ENCODE measurements around the gene SLC6A4.
"Not testable (repeated sequence)": the region's sequence is repeated elsewhere in the genome, so short reads cannot be mapped to it uniquely, and the experiment has no call there.

SLC6A4 gene

GRCh38 chr17:30153463-30153862 lies 82.0 kb downstream of the SLC6A4 start:
- Mint-ChIP-seq H3K27me3 (no peaks in the 10 kb centered on the region), H3K4me3 (no peak overlapping the region), H3K9me3 (no peaks in the 10 kb centered on the region), H3K27ac (no peak overlapping the region), H3K4me1 (peaks cover 25% of the 10 kb centered on the region), H3K36me3 (peaks cover 51% of the 10 kb centered on the region)
- no peak for ATAC-seq

- Mint-ChIP-seq H3K27me3 (no peaks in the 10 kb centered on the region), H3K36me3 (peaks cover 31% of the 10 kb centered on the region)
Observed at GRCh38 chr17:30151471-30151870, 84.0 kb downstream of the SLC6A4 start.

GRCh38 chr17:30148376-30148775 lies 87.1 kb downstream of the SLC6A4 start:
- Mint-ChIP-seq H3K36me3 (peaks cover 32% of the 10 kb centered on the region), H3K27me3 (no peaks in the 10 kb centered on the region), H3K27ac (no peak overlapping the region), H3K4me1 (peaks cover 5% of the 10 kb centered on the region), H3K9me3 (no peaks in the 10 kb centered on the region), H3K4me3 (no peak overlapping the region)
- ATAC-seq = no peak

More at GRCh38 chr17:30151471-30151870, 84.0 kb downstream of the SLC6A4 start:
- Mint-ChIP-seq H3K9me3 (no peaks in the 10 kb centered on the region), H3K27ac (no peak overlapping the region), H3K4me3 (no peak overlapping the region), H3K4me1 (peaks cover 10% of the 10 kb centered on the region)
- no peak for ATAC-seq

- H3K36me3 Mint-ChIP-seq = peaks cover 26% of the 10 kb centered on the region
- not testable (repeated sequence) for H3K9me3 Mint-ChIP-seq, ATAC-seq, H3K4me3 Mint-ChIP-seq, H3K4me1 Mint-ChIP-seq, H3K27me3 Mint-ChIP-seq, H3K27ac Mint-ChIP-seq
Observed at GRCh38 chr17:30147860-30148259, 87.6 kb downstream of the SLC6A4 start.

Measured in stimulated activated memory B cell treated with anti-CD40 and anti-IgM and Interleukin-4, amounts not matched to agents 10 μg/mL and 1 μg/mL and 100 μg/mL, for 72 hours (primary cell).